ENCODE measurements around the gene COG2. TPM values are rescaled to one million over a fixed set of nuclear protein-coding genes. Genes with fewer than 3 reads are reported as not detected.
A peak's percentile ranks its signal among the peaks of the same experiment; 100 is the strongest.

The COG2 gene
- total and polyA plus RNA-seq, 2 of the 13 experiments (the other 11 are each of a cell fraction or from before 2014, with no cell fraction given) = 16.8 to 36.3 TPM

DNA sequence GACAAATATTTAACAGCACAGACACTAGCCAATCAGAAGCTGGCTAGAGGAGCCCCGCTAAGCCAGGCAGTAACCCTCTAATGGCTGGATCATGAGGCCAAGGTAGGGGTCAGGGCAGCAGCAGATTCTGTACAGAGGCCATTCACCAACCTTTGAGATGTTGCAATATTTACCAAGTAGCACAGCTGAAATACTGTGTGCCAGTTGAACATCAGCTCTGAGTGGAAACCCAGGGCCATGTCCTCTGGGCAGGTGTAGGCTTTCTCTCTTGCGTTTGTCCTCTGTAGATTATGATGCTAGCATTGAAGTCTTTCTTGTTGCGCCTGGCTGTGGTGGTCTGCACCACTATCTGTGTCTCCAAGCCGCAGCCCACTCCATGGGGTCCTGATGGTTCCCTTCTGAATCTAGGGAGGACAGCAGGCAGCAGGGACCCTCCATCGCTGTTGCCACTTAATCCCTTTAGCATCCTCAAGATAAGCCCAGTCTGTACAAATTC, 2.5 kb upstream of the COG2 start (continued):
- TF ChIP-seq ZNF556 (CRISPR knock-in tag; IDR thresholded peaks at IDR 0.05; ENCODE audit: borderline replicate concordance) (peak; percentile 83; the same call in 1 of the 2 replicates), NBN (conservative IDR thresholded peaks at IDR 0.05) (no peak), ISL2 (CRISPR knock-in tag; IDR thresholded peaks at IDR 0.05) (peak; percentile 89), TRIM24 (CRISPR knock-in tag; IDR thresholded peaks at IDR 0.05) (peak; percentile 73; the same call in 1 of the 2 replicates), ZNF549 (CRISPR knock-in tag; IDR thresholded peaks at IDR 0.05) (no peak), ZNF83 (CRISPR knock-in tag; IDR thresholded peaks at IDR 0.05; ENCODE audit: borderline replicate concordance) (no peak), PHF20 (CRISPR knock-in tag; IDR thresholded peaks at IDR 0.05) (peak; percentile 37; the same call in 1 of the 2 replicates), ZNF615 (CRISPR knock-in tag; IDR thresholded peaks at IDR 0.05; ENCODE audit: borderline replicate concordance) (peak; percentile 35; the same call in 1 of the 2 replicates), NFATC3 (CRISPR knock-in tag; IDR thresholded peaks at IDR 0.05) (no peak), NAIF1 (CRISPR knock-in tag; IDR thresholded peaks at IDR 0.05; ENCODE audit: borderline replicate concordance) (no peak), SIX4 (CRISPR knock-in tag; IDR thresholded peaks at IDR 0.05) (peak; percentile 68; the same call in 1 of the 2 replicates), ZNF333 (CRISPR knock-in tag; IDR thresholded peaks at IDR 0.05; ENCODE audit: borderline replicate concordance) (no peak), KMT2A (CRISPR knock-in tag; IDR thresholded peaks at IDR 0.05) (no peak), ZNF430 (CRISPR knock-in tag; IDR thresholded peaks at IDR 0.05) (no peak), NCOR1 (IDR thresholded peaks at IDR 0.05; ENCODE audit: borderline replicate concordance, low read length) (peak; percentile 56; the same call in 1 of the 2 replicates), ARNTL (CRISPR knock-in tag; IDR thresholded peaks at IDR 0.05) (peak; percentile 71; the same call in 1 of the 2 replicates), MBD4 (IDR thresholded peaks at IDR 0.05; ENCODE audit: borderline replicate concordance, low read length) (no peak), ZNF274 (CRISPR knock-in tag; IDR thresholded peaks at IDR 0.05) (no peak)
- TF ChIP-seq, protein P1, sequence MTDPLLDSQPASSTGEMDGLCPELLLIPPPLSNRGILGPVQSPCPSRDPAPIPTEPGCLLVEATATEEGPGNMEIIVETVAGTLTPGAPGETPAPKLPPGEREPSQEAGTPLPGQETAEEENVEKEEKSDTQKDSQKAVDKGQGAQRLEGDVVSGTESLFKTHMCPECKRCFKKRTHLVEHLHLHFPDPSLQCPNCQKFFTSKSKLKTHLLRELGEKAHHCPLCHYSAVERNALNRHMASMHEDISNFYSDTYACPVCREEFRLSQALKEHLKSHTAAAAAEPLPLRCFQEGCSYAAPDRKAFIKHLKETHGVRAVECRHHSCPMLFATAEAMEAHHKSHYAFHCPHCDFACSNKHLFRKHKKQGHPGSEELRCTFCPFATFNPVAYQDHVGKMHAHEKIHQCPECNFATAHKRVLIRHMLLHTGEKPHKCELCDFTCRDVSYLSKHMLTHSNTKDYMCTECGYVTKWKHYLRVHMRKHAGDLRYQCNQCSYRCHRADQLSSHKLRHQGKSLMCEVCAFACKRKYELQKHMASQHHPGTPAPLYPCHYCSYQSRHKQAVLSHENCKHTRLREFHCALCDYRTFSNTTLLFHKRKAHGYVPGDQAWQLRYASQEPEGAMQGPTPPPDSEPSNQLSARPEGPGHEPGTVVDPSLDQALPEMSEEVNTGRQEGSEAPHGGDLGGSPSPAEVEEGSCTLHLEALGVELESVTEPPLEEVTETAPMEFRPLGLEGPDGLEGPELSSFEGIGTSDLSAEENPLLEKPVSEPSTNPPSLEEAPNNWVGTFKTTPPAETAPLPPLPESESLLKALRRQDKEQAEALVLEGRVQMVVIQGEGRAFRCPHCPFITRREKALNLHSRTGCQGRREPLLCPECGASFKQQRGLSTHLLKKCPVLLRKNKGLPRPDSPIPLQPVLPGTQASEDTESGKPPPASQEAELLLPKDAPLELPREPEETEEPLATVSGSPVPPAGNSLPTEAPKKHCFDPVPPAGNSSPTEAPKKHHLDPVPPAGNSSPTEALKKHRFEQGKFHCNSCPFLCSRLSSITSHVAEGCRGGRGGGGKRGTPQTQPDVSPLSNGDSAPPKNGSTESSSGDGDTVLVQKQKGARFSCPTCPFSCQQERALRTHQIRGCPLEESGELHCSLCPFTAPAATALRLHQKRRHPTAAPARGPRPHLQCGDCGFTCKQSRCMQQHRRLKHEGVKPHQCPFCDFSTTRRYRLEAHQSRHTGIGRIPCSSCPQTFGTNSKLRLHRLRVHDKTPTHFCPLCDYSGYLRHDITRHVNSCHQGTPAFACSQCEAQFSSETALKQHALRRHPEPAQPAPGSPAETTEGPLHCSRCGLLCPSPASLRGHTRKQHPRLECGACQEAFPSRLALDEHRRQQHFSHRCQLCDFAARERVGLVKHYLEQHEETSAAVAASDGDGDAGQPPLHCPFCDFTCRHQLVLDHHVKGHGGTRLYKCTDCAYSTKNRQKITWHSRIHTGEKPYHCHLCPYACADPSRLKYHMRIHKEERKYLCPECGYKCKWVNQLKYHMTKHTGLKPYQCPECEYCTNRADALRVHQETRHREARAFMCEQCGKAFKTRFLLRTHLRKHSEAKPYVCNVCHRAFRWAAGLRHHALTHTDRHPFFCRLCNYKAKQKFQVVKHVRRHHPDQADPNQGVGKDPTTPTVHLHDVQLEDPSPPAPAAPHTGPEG (CRISPR knock-in tag; IDR thresholded peaks at IDR 0.05) = no peak
- TF ChIP-seq, protein P2, sequence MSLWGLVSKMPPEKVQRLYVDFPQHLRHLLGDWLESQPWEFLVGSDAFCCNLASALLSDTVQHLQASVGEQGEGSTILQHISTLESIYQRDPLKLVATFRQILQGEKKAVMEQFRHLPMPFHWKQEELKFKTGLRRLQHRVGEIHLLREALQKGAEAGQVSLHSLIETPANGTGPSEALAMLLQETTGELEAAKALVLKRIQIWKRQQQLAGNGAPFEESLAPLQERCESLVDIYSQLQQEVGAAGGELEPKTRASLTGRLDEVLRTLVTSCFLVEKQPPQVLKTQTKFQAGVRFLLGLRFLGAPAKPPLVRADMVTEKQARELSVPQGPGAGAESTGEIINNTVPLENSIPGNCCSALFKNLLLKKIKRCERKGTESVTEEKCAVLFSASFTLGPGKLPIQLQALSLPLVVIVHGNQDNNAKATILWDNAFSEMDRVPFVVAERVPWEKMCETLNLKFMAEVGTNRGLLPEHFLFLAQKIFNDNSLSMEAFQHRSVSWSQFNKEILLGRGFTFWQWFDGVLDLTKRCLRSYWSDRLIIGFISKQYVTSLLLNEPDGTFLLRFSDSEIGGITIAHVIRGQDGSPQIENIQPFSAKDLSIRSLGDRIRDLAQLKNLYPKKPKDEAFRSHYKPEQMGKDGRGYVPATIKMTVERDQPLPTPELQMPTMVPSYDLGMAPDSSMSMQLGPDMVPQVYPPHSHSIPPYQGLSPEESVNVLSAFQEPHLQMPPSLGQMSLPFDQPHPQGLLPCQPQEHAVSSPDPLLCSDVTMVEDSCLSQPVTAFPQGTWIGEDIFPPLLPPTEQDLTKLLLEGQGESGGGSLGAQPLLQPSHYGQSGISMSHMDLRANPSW (CRISPR knock-in tag; IDR thresholded peaks at IDR 0.05; ENCODE audit: borderline replicate concordance) = no peak
- TF ChIP-seq, protein P3, sequence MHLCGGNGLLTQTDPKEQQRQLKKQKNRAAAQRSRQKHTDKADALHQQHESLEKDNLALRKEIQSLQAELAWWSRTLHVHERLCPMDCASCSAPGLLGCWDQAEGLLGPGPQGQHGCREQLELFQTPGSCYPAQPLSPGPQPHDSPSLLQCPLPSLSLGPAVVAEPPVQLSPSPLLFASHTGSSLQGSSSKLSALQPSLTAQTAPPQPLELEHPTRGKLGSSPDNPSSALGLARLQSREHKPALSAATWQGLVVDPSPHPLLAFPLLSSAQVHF (CRISPR knock-in tag; IDR thresholded peaks at IDR 0.05) = no peak
- TF ChIP-seq, protein P4, sequence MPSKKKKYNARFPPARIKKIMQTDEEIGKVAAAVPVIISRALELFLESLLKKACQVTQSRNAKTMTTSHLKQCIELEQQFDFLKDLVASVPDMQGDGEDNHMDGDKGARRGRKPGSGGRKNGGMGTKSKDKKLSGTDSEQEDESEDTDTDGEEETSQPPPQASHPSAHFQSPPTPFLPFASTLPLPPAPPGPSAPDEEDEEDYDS (CRISPR knock-in tag; IDR thresholded peaks at IDR 0.05) = peak; percentile 54; the same call in 1 of the 2 replicates
